ENCODE results near the gene PKN3. TPM values are rescaled to one million over a fixed set of nuclear protein-coding genes. Genes with fewer than 3 reads are reported as not detected.
A peak's percentile ranks its signal among the peaks of the same experiment; 100 is the strongest.

Gene PKN3
- total RNA-seq, 6 donors from 2014 or later: 4.8 to 38.8 (median 14.0) TPM

DNA sequence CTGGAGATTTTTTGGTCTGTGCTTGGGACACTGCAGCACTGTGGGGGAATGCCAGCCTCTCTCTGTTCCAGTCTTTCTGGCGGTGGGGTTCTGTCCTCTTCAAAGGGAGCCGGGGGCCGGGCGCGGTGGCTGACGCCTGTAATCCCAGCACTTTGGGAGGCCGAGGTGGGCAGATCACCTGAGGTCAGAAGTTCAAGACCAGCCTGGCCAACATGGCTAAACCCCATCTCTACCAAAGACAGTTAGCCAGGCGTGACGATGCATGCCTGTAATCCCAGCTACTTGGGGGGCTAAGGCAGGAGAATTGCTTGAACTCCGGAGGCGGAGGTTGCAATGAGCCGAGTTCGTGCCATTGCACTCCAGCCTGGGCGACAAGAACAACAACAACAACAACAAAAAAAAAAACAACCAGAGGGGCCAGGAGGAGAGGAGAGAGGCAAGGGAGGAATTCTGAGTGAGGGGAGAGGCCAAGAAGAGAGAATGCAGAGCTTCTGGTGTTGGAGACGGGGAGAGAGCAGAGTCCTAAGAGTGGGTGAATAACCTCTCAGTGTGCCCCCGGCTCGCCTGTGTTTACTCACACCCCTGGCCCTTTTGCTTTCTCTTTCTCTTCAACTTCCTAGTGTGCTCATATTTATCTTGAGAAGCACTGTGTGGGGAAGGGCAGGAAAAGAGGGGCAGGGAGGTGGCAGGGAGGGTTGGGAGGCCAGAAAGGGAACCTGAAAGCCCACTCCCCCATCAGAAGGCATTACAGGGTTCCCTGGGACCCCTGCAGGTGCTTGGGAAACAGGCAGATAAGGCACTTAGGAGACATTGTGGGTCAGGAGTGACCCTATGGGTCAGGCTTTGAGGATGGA, 16.4 kb upstream of the PKN3 start:
- H3K4me3 ChIP-seq: peak overlapping the region in 3 of 4 donors; percentile 14 to 37 (median 22)

DNA sequence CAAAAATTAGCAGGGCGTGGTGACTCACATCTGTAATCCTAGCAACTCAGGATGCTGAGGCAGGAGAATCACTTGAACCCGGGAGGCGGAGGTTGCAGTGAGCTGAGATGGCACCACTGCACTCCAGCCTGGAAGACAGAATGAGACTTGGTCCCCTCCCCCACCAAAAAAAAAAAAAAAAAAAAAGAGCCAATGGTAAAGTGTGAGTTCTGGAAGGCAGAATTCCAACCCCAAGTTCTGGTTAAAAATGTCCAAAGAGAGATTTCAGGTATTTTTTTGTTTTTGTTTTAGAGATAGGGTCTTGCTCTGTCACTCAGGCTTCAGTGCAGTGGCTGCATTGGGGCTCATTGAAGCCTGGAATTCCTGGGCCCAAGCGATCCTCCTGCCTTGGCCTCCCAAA, 14.8 kb upstream of the PKN3 start:
- DNase-seq (no peak), ATAC-seq (ENCODE audit: low FRiP score in 2 of 2) (no peak)
- Histone ChIP-seq H3K27ac (peak overlapping the region in 3 of 4 donors; percentile 90 to 98 (median 97)), H3K9me3 (no peaks in the 10 kb centered on the region), H3K36me3 (peaks cover 3 to 13% (median 6%) of the 10 kb centered on the region in 4 donors), H3K27me3 (no peaks in the 10 kb centered on the region), H3K4me1 (peaks cover 54 to 70% (median 65%) of the 10 kb centered on the region in 4 donors), H3K4me3 (no peak overlapping the region)
- 88 to 92% methylated on average over 4 of the region's 4 CpGs for WGBS, 2 donors
- TF ChIP-seq POLR2A (IDR thresholded peaks at IDR 0.05) (no peak), POLR2AphosphoS5 (IDR thresholded peaks at IDR 0.05) (no peak), EP300 (IDR thresholded peaks at IDR 0.05) (no peak)
- TF ChIP-seq, protein P1, sequence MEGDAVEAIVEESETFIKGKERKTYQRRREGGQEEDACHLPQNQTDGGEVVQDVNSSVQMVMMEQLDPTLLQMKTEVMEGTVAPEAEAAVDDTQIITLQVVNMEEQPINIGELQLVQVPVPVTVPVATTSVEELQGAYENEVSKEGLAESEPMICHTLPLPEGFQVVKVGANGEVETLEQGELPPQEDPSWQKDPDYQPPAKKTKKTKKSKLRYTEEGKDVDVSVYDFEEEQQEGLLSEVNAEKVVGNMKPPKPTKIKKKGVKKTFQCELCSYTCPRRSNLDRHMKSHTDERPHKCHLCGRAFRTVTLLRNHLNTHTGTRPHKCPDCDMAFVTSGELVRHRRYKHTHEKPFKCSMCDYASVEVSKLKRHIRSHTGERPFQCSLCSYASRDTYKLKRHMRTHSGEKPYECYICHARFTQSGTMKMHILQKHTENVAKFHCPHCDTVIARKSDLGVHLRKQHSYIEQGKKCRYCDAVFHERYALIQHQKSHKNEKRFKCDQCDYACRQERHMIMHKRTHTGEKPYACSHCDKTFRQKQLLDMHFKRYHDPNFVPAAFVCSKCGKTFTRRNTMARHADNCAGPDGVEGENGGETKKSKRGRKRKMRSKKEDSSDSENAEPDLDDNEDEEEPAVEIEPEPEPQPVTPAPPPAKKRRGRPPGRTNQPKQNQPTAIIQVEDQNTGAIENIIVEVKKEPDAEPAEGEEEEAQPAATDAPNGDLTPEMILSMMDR (IDR thresholded peaks at IDR 0.05): no peak

More for the DNA sequence above, 16.4 kb upstream of the PKN3 start:
- Histone ChIP-seq H3K36me3 (no peaks in the 10 kb centered on the region), H3K4me1 (peaks cover 46 to 69% (median 56%) of the 10 kb centered on the region in 4 donors), H3K27me3 (no peaks in the 10 kb centered on the region), H3K9me3 (no peaks in the 10 kb centered on the region), H3K27ac (peak overlapping the region; percentile 87 to 93 (median 90))
- peak; percentile 59 to 80 for DNase-seq
- WGBS, 2 donors: 42 to 48% methylated on average over 10 to 16 of the region's 17 CpGs
- ATAC-seq (ENCODE audit: low FRiP score in 2 of 2): no peak
- peak in 3 of 4 donors; percentile 13 to 51 (median 31) for TF ChIP-seq POLR2A (IDR thresholded peaks at IDR 0.05)
- TF ChIP-seq POLR2AphosphoS5 (IDR thresholded peaks at IDR 0.05): peak in 1 of 2 donors; percentile 38
- TF ChIP-seq EP300 (IDR thresholded peaks at IDR 0.05): no peak

DNA sequence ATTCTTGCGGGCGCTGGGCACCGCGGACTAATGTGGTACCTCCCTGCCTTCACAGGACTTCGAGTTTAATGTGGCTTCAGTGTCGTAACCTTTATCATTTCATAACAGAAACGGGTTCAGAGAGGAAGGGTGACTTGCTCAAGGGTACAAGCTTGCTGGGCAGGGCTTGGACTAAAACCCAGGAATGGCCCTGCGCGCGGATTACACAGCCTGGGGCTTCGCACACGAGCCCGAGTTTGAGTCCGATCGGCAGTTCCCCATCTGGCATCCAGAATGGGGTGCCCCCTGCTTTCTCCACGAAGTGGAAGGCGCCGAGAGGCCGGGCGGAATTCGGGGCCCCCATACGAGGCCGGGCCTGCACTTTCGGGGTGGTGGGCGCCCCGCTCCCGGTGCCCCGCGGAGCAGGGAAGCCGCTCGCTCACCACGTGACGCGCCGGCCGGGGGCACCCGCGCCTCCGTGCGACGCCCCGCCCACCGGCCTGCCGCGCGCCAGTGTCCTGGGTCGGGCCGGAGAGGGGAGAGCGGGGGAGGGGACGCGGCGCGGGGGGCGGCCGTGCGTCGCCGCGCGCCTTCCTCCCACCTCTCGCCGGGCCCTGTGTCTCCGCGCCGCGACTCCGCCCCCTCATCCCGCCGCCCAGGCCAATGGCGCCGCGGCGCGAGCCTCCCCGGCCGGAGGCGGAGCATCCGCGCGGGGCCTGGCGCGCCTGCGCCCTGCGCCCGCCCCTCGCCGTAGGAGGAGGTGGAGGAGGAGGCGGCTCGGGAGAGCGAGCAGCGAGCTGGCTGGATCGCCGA, 13.6 kb upstream of the PKN3 start, which contains the start of gene SET:
SET (plus strand) TSS at position 722 of the 792 bp plus-strand sequence. CDS start 361 bp downstream, outside the sequence.
- Histone ChIP-seq H3K27ac (peak within 1 kb of the TSS; percentile 95 to 98 (median 98)), H3K4me3 (peak within 1 kb of the TSS; percentile 88 to 95 (median 92)), H3K36me3 (peaks cover 13 to 26% (median 16%) of the 10 kb centered on the region in 4 donors), H3K27me3 (no peaks in the 10 kb centered on the region), H3K4me1 (peaks cover 45 to 59% (median 53%) of the 10 kb centered on the region in 4 donors), H3K9me3 (no peaks in the 10 kb centered on the region)
- peak; percentile 92 to 96 for ATAC-seq (ENCODE audit: low FRiP score in 2 of 2)
- TF ChIP-seq, protein P1 (IDR thresholded peaks at IDR 0.05): no peak
- TF ChIP-seq POLR2AphosphoS5 (IDR thresholded peaks at IDR 0.05) (peak; percentile 48 to 84), POLR2A (IDR thresholded peaks at IDR 0.05) (peak in 2 of 4 donors; percentile 89 to 98), EP300 (IDR thresholded peaks at IDR 0.05) (no peak)
- peak; percentile 97 to 99 for DNase-seq
- WGBS, 2 donors: 6 to 10% methylated on average over 10 to 30 of the region's 93 CpGs

DNA sequence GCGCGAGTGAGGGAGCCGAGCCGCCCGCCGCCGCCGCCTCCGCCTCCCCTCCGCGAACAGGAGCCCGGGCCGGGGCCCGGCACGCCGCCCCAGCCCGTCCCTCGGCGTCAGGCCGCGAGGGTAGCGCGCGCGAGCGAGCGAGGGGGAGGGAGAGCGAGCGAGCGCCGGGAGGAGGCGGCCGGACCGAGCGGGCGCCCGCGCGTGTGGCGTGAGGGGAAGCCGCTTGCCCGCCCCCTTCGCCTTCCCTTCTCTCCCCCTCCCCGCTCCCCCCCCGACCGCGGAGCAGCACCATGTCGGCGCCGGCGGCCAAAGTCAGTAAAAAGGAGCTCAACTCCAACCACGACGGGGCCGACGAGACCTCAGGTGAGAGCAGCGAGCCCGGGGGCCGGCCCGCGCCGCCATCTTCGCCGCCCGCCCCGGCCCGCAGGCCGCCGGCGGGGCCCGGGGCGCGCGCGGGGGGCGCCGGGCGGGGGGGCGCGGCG, 13.0 kb upstream of the PKN3 start:
- TF ChIP-seq, protein P1 (IDR thresholded peaks at IDR 0.05): no peak
- peak in 1 of 4 donors; percentile 92 for TF ChIP-seq POLR2A (IDR thresholded peaks at IDR 0.05)
- TF ChIP-seq EP300 (IDR thresholded peaks at IDR 0.05): no peak
- no peak for TF ChIP-seq POLR2AphosphoS5 (IDR thresholded peaks at IDR 0.05)
- H3K36me3 ChIP-seq: peaks cover 19 to 32% (median 22%) of the 10 kb centered on the region in 4 donors
- H3K4me3 ChIP-seq: peak overlapping the region; percentile 80 to 95 (median 92)
- DNase-seq (peak in 1 of 2 donors; percentile 38), ATAC-seq (ENCODE audit: low FRiP score in 2 of 2) (peak in 1 of 2 donors; percentile 50)
- peak overlapping the region; percentile 95 to 98 (median 98) for H3K27ac ChIP-seq
- H3K9me3 ChIP-seq: no peaks in the 10 kb centered on the region
- H3K4me1 ChIP-seq: peaks cover 45 to 58% (median 52%) of the 10 kb centered on the region in 4 donors
- no peaks in the 10 kb centered on the region for H3K27me3 ChIP-seq
- 0% methylated on average over 51 of the region's 80 CpGs; no CpG with 5 or more reads in 1 of the 2 donors for WGBS, 2 donors

All from upper lobe of left lung (tissue), 6 donors.